SK-N-SH treated with all-trans-retinoic acid at 6 μM for 48 hours (cell line): ENCODE measurements around the gene SUCLA2.

Experiments
- ATAC-seq: fragments of 200-7000 bp; cut with Tn5 transposase; 3 replicates; pipeline ENCODE4 v1.9.1; 2020; ENCODE audit warnings: mild to moderate bottlenecking, moderate library complexity
- ARNTL ChIP-seq: fragments of 450-650 bp; formaldehyde crosslinking; IDR thresholded peaks from 2 replicates; pipeline ENCODE4 v1.5.0; 2020; ENCODE audit warnings: low read depth, mild to moderate bottlenecking, moderate library complexity, borderline replicate concordance
- BACH2 ChIP-seq: fragments of 250-450 bp; sonication (Bioruptor Pico); IDR thresholded peaks from 2 replicates; pipeline ENCODE4 v1.9.0; 2021; ENCODE audit warnings: mild to moderate bottlenecking, borderline replicate concordance
- CSDC2 ChIP-seq: fragments of 250-450 bp; sonication (Bioruptor Pico); IDR thresholded peaks from 2 replicates; pipeline ENCODE4 v1.5.0; 2020; ENCODE audit warnings: mild to moderate bottlenecking, moderate library complexity
- ESRRG ChIP-seq: fragments of 250-450 bp; sonication (Bioruptor Pico); IDR thresholded peaks from 2 replicates; pipeline ENCODE4 v1.6.1; 2021; ENCODE audit warnings: mild to moderate bottlenecking
- GLIS3 ChIP-seq: fragments of 250-450 bp; sonication (Bioruptor Pico); IDR thresholded peaks from 2 replicates; pipeline ENCODE4 v1.5.0; 2020; ENCODE audit warnings: mild to moderate bottlenecking, moderate library complexity
- ISL1 ChIP-seq: fragments of 250-450 bp; sonication (Bioruptor Pico); IDR thresholded peaks from 2 replicates; pipeline ENCODE4 v2.1.2; 2022; ENCODE audit warnings: mild to moderate bottlenecking, moderate library complexity
- OSR1 ChIP-seq: fragments of 250-450 bp; sonication (Bioruptor Pico); IDR thresholded peaks from 2 replicates; pipeline ENCODE4 v1.8.0; 2022; ENCODE audit warnings: moderate library complexity, mild to moderate bottlenecking, inconsistent platforms
- PPARA ChIP-seq: fragments of 250-450 bp; sonication (Bioruptor Pico); IDR thresholded peaks from 2 replicates; pipeline ENCODE4 v1.5.0; 2020; ENCODE audit warnings: mild to moderate bottlenecking, borderline replicate concordance
- RARB ChIP-seq: fragments of 250-450 bp; sonication (Bioruptor Pico); IDR thresholded peaks from 2 replicates; pipeline ENCODE4 v1.8.0; 2021; ENCODE audit warnings: mild to moderate bottlenecking, moderate library complexity
- SNAI2 ChIP-seq: fragments of 250-450 bp; sonication (Bioruptor Pico); IDR thresholded peaks from 2 replicates; pipeline ENCODE4 v1.5.0; 2020; ENCODE audit warnings: mild to moderate bottlenecking, moderate library complexity
- TCF4 ChIP-seq: fragments of 250-450 bp; sonication (Bioruptor Pico); IDR thresholded peaks from 2 replicates; pipeline ENCODE4 v1.8.0; 2021; ENCODE audit warnings: mild to moderate bottlenecking, moderate library complexity, borderline replicate concordance
- TOX ChIP-seq: fragments of 250-450 bp; sonication (Bioruptor Pico); IDR thresholded peaks from 2 replicates; pipeline ENCODE4 v1.8.0; 2021; ENCODE audit warnings: mild to moderate bottlenecking, moderate library complexity, borderline replicate concordance
- ZFP3 ChIP-seq: fragments of 250-450 bp; sonication (Bioruptor Pico); IDR thresholded peaks from 2 replicates; pipeline ENCODE4 v1.5.0; 2020; ENCODE audit warnings: mild to moderate bottlenecking, moderate library complexity
- ZNF565 ChIP-seq: fragments of 450-650 bp; formaldehyde crosslinking; conservative IDR thresholded peaks from 2 replicates; pipeline ENCODE4 v1.5.0; 2020; ENCODE audit warnings: low read depth, mild to moderate bottlenecking, moderate library complexity
- ZNF70 ChIP-seq: fragments of 450-650 bp; formaldehyde crosslinking; IDR thresholded peaks from 2 replicates; pipeline ENCODE4 v1.5.0; 2020; ENCODE audit warnings: mild to moderate bottlenecking, moderate library complexity
- ZNF8 ChIP-seq: fragments of 450-650 bp; formaldehyde crosslinking; IDR thresholded peaks from 2 replicates; pipeline ENCODE4 v1.5.0; 2020; ENCODE audit warnings: mild to moderate bottlenecking, moderate library complexity
- TF ChIP-seq, protein P1 (sequence below): fragments of 250-450 bp; sonication (Bioruptor Pico); IDR thresholded peaks from 2 replicates; pipeline ENCODE4 v1.5.0; 2020; ENCODE audit warnings: mild to moderate bottlenecking, moderate library complexity
- TF ChIP-seq, protein P2 (sequence below): fragments of 250-450 bp; sonication (Bioruptor Pico); IDR thresholded peaks from 2 replicates; pipeline ENCODE4 v1.5.1; 2021; ENCODE audit warnings: mild to moderate bottlenecking, moderate library complexity
- TF ChIP-seq, protein P3 (sequence below): fragments of 250-450 bp; sonication (Bioruptor Pico); IDR thresholded peaks from 2 replicates; pipeline ENCODE4 v1.5.1; 2020; ENCODE audit warnings: low read depth, mild to moderate bottlenecking, moderate library complexity
- TF ChIP-seq, protein P4 (sequence below): fragments of 250-450 bp; sonication (Bioruptor Pico); IDR thresholded peaks from 2 replicates; pipeline ENCODE4 v1.8.0; 2020; ENCODE audit warnings: mild to moderate bottlenecking, moderate library complexity, borderline replicate concordance

Gene SUCLA2

DNA sequence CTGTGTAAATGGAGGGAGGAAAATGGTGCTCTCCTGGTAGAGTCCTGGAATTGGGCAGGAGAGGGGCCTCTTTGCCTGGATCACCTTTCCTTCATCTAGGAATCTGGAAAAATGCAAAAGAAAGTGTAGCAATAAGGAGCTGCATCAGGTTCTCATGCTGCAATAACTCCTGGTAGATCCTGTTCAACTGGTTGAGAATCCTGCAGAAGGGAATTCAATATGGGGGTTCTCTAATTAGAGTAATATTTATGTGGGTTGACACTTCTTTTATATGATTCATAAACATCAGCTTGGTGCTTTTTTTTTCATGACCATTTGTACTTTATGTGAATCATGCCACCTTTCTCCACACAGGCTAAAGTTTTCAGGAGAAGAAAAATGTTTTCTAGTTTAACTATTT is 27.0 kb upstream of the SUCLA2 start:
- no peak for ATAC-seq
- TF ChIP-seq, protein P1, sequence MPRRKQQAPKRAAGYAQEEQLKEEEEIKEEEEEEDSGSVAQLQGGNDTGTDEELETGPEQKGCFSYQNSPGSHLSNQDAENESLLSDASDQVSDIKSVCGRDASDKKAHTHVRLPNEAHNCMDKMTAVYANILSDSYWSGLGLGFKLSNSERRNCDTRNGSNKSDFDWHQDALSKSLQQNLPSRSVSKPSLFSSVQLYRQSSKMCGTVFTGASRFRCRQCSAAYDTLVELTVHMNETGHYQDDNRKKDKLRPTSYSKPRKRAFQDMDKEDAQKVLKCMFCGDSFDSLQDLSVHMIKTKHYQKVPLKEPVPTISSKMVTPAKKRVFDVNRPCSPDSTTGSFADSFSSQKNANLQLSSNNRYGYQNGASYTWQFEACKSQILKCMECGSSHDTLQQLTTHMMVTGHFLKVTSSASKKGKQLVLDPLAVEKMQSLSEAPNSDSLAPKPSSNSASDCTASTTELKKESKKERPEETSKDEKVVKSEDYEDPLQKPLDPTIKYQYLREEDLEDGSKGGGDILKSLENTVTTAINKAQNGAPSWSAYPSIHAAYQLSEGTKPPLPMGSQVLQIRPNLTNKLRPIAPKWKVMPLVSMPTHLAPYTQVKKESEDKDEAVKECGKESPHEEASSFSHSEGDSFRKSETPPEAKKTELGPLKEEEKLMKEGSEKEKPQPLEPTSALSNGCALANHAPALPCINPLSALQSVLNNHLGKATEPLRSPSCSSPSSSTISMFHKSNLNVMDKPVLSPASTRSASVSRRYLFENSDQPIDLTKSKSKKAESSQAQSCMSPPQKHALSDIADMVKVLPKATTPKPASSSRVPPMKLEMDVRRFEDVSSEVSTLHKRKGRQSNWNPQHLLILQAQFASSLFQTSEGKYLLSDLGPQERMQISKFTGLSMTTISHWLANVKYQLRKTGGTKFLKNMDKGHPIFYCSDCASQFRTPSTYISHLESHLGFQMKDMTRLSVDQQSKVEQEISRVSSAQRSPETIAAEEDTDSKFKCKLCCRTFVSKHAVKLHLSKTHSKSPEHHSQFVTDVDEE, result no peak
- TF ChIP-seq ESRRG (CRISPR knock-in tag), result no peak
- TF ChIP-seq SNAI2, result no peak
- TF ChIP-seq, protein P2, sequence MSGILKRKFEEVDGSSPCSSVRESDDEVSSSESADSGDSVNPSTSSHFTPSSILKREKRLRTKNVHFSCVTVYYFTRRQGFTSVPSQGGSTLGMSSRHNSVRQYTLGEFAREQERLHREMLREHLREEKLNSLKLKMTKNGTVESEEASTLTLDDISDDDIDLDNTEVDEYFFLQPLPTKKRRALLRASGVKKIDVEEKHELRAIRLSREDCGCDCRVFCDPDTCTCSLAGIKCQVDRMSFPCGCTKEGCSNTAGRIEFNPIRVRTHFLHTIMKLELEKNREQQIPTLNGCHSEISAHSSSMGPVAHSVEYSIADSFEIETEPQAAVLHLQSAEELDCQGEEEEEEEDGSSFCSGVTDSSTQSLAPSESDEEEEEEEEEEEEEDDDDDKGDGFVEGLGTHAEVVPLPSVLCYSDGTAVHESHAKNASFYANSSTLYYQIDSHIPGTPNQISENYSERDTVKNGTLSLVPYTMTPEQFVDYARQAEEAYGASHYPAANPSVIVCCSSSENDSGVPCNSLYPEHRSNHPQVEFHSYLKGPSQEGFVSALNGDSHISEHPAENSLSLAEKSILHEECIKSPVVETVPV (CRISPR knock-in tag), result no peak
- TF ChIP-seq GLIS3 (CRISPR knock-in tag), result no peak
- TF ChIP-seq ZFP3 (CRISPR knock-in tag), result no peak
- TF ChIP-seq TOX (CRISPR knock-in tag), result no peak
- no peak for TF ChIP-seq OSR1 (CRISPR knock-in tag)
- TF ChIP-seq BACH2 (CRISPR knock-in tag), result no peak
- no peak for TF ChIP-seq RARB (CRISPR knock-in tag)
- TF ChIP-seq, protein P3, sequence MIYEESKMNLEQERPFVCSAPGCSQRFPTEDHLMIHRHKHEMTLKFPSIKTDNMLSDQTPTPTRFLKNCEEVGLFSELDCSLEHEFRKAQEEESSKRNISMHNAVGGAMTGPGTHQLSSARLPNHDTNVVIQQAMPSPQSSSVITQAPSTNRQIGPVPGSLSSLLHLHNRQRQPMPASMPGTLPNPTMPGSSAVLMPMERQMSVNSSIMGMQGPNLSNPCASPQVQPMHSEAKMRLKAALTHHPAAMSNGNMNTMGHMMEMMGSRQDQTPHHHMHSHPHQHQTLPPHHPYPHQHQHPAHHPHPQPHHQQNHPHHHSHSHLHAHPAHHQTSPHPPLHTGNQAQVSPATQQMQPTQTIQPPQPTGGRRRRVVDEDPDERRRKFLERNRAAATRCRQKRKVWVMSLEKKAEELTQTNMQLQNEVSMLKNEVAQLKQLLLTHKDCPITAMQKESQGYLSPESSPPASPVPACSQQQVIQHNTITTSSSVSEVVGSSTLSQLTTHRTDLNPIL (CRISPR knock-in tag), result no peak
- no peak for TF ChIP-seq ISL1

DNA sequence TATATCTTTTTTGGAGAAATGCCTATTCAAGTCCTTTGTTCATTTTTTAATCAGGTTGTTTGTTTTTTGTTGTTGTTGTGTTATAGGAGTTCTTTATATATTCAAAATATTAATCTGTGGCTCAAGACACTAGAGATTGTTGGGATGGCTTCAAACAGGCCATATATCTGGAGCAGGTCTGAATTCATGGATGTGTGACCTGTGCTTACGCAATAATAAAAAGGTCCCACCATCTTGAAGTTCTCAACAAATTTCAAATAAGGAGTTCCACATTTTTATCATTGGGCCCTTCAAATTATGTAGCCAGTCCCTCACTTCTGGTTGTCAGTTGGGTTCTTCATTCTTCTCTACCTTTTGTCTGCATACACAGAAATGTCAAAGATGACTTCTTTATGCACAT is 18.7 kb upstream of the SUCLA2 start:
- TF ChIP-seq PPARA (CRISPR knock-in tag), result no peak
- no peak for ATAC-seq

DNA sequence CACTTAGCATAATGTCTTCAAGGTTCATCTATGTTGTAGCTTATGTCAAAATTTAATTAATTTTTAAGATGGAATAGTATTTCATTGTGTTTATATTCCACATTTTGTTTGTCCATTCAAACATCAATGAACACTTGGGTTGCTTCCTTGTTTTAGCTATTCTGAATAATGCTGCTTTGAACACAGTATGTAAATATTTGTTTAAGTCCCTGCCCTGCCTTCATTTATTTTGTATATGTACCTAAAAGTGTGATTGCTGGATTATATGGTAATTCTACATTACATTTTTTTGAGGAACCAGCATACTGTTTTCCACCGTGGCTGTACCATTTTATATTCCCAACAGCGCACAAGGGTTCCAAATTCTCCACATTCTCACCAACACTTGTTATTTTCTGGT is 17.6 kb upstream of the SUCLA2 start:
- TF ChIP-seq ISL1 (no peak), RARB (CRISPR knock-in tag) (no peak), CSDC2 (CRISPR knock-in tag) (no peak), OSR1 (CRISPR knock-in tag) (no peak), SNAI2 (no peak), PPARA (CRISPR knock-in tag) (no peak), ZNF8 (CRISPR knock-in tag) (no peak), ZNF70 (CRISPR knock-in tag) (no peak), TCF4 (CRISPR knock-in tag) (no peak), GLIS3 (CRISPR knock-in tag) (no peak), ARNTL (CRISPR knock-in tag) (no peak), ZFP3 (CRISPR knock-in tag) (no peak), TOX (CRISPR knock-in tag) (no peak), BACH2 (CRISPR knock-in tag) (no peak), ZNF565 (no peak), ESRRG (CRISPR knock-in tag) (no peak)
- TF ChIP-seq, protein P2 (CRISPR knock-in tag), result no peak
- TF ChIP-seq, protein P1, result no peak
- TF ChIP-seq, protein P3 (CRISPR knock-in tag), result no peak
- TF ChIP-seq, protein P4, sequence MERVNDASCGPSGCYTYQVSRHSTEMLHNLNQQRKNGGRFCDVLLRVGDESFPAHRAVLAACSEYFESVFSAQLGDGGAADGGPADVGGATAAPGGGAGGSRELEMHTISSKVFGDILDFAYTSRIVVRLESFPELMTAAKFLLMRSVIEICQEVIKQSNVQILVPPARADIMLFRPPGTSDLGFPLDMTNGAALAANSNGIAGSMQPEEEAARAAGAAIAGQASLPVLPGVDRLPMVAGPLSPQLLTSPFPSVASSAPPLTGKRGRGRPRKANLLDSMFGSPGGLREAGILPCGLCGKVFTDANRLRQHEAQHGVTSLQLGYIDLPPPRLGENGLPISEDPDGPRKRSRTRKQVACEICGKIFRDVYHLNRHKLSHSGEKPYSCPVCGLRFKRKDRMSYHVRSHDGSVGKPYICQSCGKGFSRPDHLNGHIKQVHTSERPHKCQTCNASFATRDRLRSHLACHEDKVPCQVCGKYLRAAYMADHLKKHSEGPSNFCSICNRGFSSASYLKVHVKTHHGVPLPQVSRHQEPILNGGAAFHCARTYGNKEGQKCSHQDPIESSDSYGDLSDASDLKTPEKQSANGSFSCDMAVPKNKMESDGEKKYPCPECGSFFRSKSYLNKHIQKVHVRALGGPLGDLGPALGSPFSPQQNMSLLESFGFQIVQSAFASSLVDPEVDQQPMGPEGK (CRISPR knock-in tag), result no peak
- TF ChIP-seq, all 23 proteins: peak for 0
- no peak for ATAC-seq
